ENCODE measurements around the gene CLIP1.

DNA sequence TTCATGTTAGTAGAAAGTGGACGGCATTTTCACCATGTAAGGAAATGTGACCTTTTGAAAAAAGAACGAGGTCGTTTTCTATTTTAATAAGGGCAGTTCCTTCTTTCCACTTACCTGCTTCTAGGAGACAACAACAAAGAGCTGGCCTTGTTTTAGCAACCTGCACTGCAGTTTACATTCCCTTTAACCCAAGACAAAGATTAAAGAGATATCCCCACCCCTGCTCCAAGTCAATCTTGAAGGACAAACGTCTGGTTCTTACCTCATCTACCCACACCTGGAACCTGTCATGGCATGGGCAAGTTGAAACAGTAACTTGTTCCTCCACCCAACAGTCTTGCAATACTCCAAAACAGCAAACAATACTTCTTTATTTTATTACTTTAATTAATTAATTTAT, 45.5 kb upstream of the CLIP1 start:
- TF ChIP-seq POLR2A (IDR thresholded peaks at IDR 0.05) (no peak), CTCF (IDR thresholded peaks at IDR 0.05) (no peak)
